ENCODE data around the gene CLEC16A.

DNA sequence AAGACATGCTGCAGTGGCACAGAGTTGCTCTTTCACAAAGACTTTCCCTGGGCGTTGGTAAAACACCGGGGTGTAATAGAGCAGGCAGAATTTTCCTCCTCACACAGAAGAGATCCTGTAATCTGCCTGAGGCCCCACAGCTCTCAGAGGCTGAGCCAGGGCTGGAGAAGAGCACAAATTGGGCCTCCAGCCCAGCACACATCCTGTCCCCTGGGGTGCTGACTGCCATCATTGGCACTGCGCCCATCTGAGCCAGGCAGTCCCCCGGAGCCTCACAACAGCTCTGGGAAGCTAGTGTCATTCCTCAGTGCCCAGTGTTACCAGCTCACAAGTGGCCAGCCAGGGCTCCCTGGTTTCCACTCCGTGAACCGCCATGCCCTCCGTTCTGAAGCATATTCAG, 192.2 kb downstream of the CLEC16A start:
- TF ChIP-seq, protein P1, sequence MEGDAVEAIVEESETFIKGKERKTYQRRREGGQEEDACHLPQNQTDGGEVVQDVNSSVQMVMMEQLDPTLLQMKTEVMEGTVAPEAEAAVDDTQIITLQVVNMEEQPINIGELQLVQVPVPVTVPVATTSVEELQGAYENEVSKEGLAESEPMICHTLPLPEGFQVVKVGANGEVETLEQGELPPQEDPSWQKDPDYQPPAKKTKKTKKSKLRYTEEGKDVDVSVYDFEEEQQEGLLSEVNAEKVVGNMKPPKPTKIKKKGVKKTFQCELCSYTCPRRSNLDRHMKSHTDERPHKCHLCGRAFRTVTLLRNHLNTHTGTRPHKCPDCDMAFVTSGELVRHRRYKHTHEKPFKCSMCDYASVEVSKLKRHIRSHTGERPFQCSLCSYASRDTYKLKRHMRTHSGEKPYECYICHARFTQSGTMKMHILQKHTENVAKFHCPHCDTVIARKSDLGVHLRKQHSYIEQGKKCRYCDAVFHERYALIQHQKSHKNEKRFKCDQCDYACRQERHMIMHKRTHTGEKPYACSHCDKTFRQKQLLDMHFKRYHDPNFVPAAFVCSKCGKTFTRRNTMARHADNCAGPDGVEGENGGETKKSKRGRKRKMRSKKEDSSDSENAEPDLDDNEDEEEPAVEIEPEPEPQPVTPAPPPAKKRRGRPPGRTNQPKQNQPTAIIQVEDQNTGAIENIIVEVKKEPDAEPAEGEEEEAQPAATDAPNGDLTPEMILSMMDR (IDR thresholded peaks at IDR 0.05; ENCODE audit: insufficient read depth, low read length) = no peak
- no peak for TF ChIP-seq POLR2AphosphoS5 (IDR thresholded peaks at IDR 0.05; ENCODE audit: low read depth)

Data from HL-60 (cell line).